ENCODE results near the gene SLC35E2B. TPM values are rescaled to one million over a fixed set of nuclear protein-coding genes. Genes with fewer than 3 reads are reported as not detected.
"Not testable (repeated sequence)": the region's sequence is repeated elsewhere in the genome, so short reads cannot be mapped to it uniquely, and the experiment has no call there.

SLC35E2B gene
- total RNA-seq, 1 donor from 2014 or later, result 19.1 TPM

GRCh38 chr1:1658583-1659549, 33.7 kb downstream of the SLC35E2B start, which contains the start of gene CDK11B:
TSS of gene CDK11B (minus strand) at chr1:1659004. CDS start at chr1:1657485, 1,519 bp downstream.
- intact Hi-C loops (cut with DNase I), result loop anchor here (10.0 kb wide), 1 partner anchor 84 kb away; the partner anchor contains the start of gene SSU72
- DNase-seq (ENCODE audit: low spot score), result peak; percentile 94

GRCh38 chr1:1648265-1648664, 44.3 kb downstream of the SLC35E2B start:
- peak; percentile 49 for DNase-seq (ENCODE audit: low spot score)
- intact Hi-C loops (cut with DNase I), result not testable (repeated sequence)

- peak; percentile 67 for DNase-seq (ENCODE audit: low spot score)
Measured at GRCh38 chr1:1647567-1648241, 44.9 kb downstream of the SLC35E2B start.

GRCh38 chr1:1646326-1646725, 46.3 kb downstream of the SLC35E2B start:
- intact Hi-C loops (cut with DNase I), result not testable (repeated sequence)

More at GRCh38 chr1:1647567-1648241, 44.9 kb downstream of the SLC35E2B start:
- intact Hi-C loops (cut with DNase I), result not testable (repeated sequence)

GRCh38 chr1:1640711-1641461, 51.7 kb downstream of the SLC35E2B start:
- intact Hi-C loops (cut with DNase I), result not testable (repeated sequence)

More at GRCh38 chr1:1646326-1646725, 46.3 kb downstream of the SLC35E2B start:
- not testable (repeated sequence) for DNase-seq (ENCODE audit: low spot score)

GRCh38 chr1:1640081-1640480, 52.5 kb downstream of the SLC35E2B start:
- peak; percentile 15 for DNase-seq (ENCODE audit: low spot score)
- intact Hi-C loops (cut with DNase I), result not testable (repeated sequence)

More at GRCh38 chr1:1640711-1641461, 51.7 kb downstream of the SLC35E2B start:
- DNase-seq (ENCODE audit: low spot score), result peak; percentile 26

GRCh38 chr1:1639368-1639767, 53.2 kb downstream of the SLC35E2B start:
- intact Hi-C loops (cut with DNase I), result not testable (repeated sequence)
- DNase-seq (ENCODE audit: low spot score), result peak; percentile 33

GRCh38 chr1:1638528-1638927, 54.1 kb downstream of the SLC35E2B start:
- intact Hi-C loops (cut with DNase I), result not testable (repeated sequence)
- peak; percentile 63 for DNase-seq (ENCODE audit: low spot score)

GRCh38 chr1:1637479-1637875, 55.1 kb downstream of the SLC35E2B start:
- DNase-seq (ENCODE audit: low spot score), result peak; percentile 22
- intact Hi-C loops (cut with DNase I), result not testable (repeated sequence)

GRCh38 chr1:1636621-1637478, 55.7 kb downstream of the SLC35E2B start:
- intact Hi-C loops (cut with DNase I), result not testable (repeated sequence)
- peak; percentile 68 for DNase-seq (ENCODE audit: low spot score)

- intact Hi-C loops (cut with DNase I), result not testable (repeated sequence)
- DNase-seq (ENCODE audit: low spot score), result peak; percentile 19
Measured at GRCh38 chr1:1634613-1635012, 58.0 kb downstream of the SLC35E2B start.

- intact Hi-C loops (cut with DNase I); DNase-seq (ENCODE audit: low spot score): not testable (repeated sequence)
Measured at GRCh38 chr1:1633409-1633808, 59.2 kb downstream of the SLC35E2B start.

- intact Hi-C loops (cut with DNase I), result no loop called here
- no peak for DNase-seq (ENCODE audit: low spot score)
Measured at GRCh38 chr1:1631782-1632420, 60.7 kb downstream of the SLC35E2B start, which contains the start of gene MMP23B. TSS of gene MMP23B (plus strand) at chr1:1632173. CDS start at chr1:1632219, 46 bp downstream.

GRCh38 chr1:1630965-1631781, 61.4 kb downstream of the SLC35E2B start:
- DNase-seq (ENCODE audit: low spot score), result peak; percentile 82
- intact Hi-C loops (cut with DNase I), result no loop called here

- intact Hi-C loops (cut with DNase I), result no loop called here
Measured at GRCh38 chr1:1630191-1630964, 62.2 kb downstream of the SLC35E2B start.

More at GRCh38 chr1:1630191-1630964, 62.2 kb downstream of the SLC35E2B start:
- peak; percentile 78 for DNase-seq (ENCODE audit: low spot score)

Data from cardiac septum (tissue), 1 donor.